Mesendoderm (in vitro differentiated cells): ENCODE data around the gene HIF3A.

Experiments
- DNase-seq: peaks from one replicate; pipeline ENCODE4 v3.0.0; 2013
- H2AK5ac ChIP-seq: 2 replicates; pipeline ENCODE4 v1.6.1; 2013; ENCODE audit warnings: low read length, inconsistent platforms
- H2BK120ac ChIP-seq: 2 replicates; pipeline ENCODE4 v1.6.1; 2013; ENCODE audit warnings: low read depth, mild to moderate bottlenecking, low read length, moderate library complexity, mixed read lengths
- H2BK15ac ChIP-seq: replicated peaks from 2 replicates; pipeline ENCODE4 v1.6.1; 2013; ENCODE audit warnings: low read depth, mild to moderate bottlenecking, moderate library complexity
- H2BK5ac ChIP-seq: 2 replicates; pipeline ENCODE4 v1.6.1; 2013; ENCODE audit warnings: low read length, inconsistent platforms
- H3K18ac ChIP-seq: 2 replicates; pipeline ENCODE4 v1.6.1; 2013; ENCODE audit warnings: mild to moderate bottlenecking, low read length, mixed read lengths
- H3K23ac ChIP-seq: one replicate; pipeline ENCODE4 v1.6.1; 2013; ENCODE audit warnings: low read length
- H3K27ac ChIP-seq: 2 replicates; pipeline ENCODE4 v1.5.1; 2013; ENCODE audit warnings: low read depth, mild to moderate bottlenecking, inconsistent platforms, low read length, moderate library complexity
- H3K27me3 ChIP-seq: 2 replicates; pipeline ENCODE4 v1.6.1; 2013; ENCODE audit warnings: low read length, control low read depth, mild to moderate bottlenecking, inconsistent platforms; ENCODE audit not compliant: insufficient read depth, poor library complexity
- H3K36me3 ChIP-seq: 2 replicates; pipeline ENCODE4 v1.6.1; 2013; ENCODE audit warnings: low read length, inconsistent platforms; ENCODE audit not compliant: control insufficient read depth, insufficient read depth
- H3K4ac ChIP-seq: one replicate; pipeline ENCODE4 v1.6.1; 2013; ENCODE audit warnings: low read depth, mild to moderate bottlenecking, low read length, moderate library complexity
- H3K4me1 ChIP-seq: 2 replicates; pipeline ENCODE4 v1.6.1; 2013; ENCODE audit warnings: low read depth, low read length, inconsistent platforms; ENCODE audit not compliant: control insufficient read depth
- H3K4me2 ChIP-seq: 2 replicates; pipeline ENCODE4 v1.6.1; 2013; ENCODE audit warnings: low read length
- H3K4me3 ChIP-seq: 2 replicates; pipeline ENCODE4 v1.5.1; 2013; ENCODE audit warnings: mild to moderate bottlenecking, low read length
- H3K56ac ChIP-seq: one replicate; pipeline ENCODE4 v1.6.1; 2013; ENCODE audit warnings: low read length
- H3K79me1 ChIP-seq: 2 replicates; pipeline ENCODE4 v1.6.1; 2013; ENCODE audit warnings: low read length, inconsistent platforms
- H3K79me2 ChIP-seq: 2 replicates; pipeline ENCODE4 v1.6.1; 2013; ENCODE audit warnings: mild to moderate bottlenecking, low read length; ENCODE audit not compliant: control insufficient read depth, insufficient read depth
- H3K9ac ChIP-seq: 2 replicates; pipeline ENCODE4 v1.6.1; 2013; ENCODE audit warnings: low read length, inconsistent platforms
- H4K5ac ChIP-seq: one replicate; pipeline ENCODE4 v1.6.1; 2013; ENCODE audit warnings: low read length
- H4K8ac ChIP-seq: one replicate; pipeline ENCODE4 v1.6.1; 2013; ENCODE audit warnings: low read depth, mild to moderate bottlenecking, control low read depth, low read length, moderate library complexity
- WGBS: extraction: QIAGEN DNeasy Blood & Tissue Kit; methylation state at CpG from one replicate; pipeline ENCODE4 v1.1.7; 2013; ENCODE audit warnings: low lambda C conversion rate, missing lambda C conversion rate; ENCODE audit not compliant: insufficient coverage; ENCODE audit errors: extremely low coverage; 5-methylcytosine and 5-hydroxymethylcytosine counted together

Gene HIF3A

DNA sequence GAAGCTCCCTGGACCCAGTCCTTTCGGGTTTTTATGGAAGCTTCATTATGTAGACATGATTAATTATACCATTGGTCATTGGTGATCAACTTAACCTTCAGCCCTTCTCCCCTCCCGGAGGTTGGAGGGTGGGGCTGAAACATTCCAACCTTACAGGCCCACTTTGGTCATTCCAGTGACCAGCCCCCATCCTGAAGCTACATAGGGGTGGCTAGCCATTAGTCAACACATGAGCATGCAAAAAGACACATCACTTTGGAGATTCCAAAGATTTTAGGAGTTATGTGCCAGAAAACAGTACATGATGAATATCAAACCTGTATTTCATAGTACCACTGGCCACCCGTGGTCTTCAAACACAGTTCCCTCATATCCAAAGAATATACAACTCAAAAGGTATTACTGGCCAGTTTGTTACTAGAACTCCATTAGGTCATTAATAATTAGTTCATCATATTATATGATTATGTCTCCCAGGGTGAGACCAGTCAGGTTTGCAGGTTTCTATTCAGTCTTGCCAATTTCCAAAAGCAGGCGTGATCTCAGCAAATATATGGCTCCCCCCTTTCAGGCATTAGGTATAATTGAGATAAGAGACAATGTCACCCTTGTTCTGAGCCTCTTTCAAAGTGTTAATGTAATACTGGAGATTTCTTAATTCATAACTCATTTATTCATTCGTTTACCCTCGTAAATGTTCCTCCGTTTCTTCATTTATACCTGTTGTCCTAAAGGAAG is 61.2 kb downstream of the HIF3A start:
- H4K5ac ChIP-seq, result no peak overlapping the region
- peaks cover 3% of the 10 kb centered on the region for H3K4me1 ChIP-seq
- H2BK15ac ChIP-seq, result no peak overlapping the region
- H3K56ac ChIP-seq, result no peak overlapping the region
- H3K79me1 ChIP-seq, result peaks cover 16% of the 10 kb centered on the region
- no CpG with 5 or more reads among the region's 7 CpGs for WGBS
- peaks cover 17% of the 10 kb centered on the region for H3K36me3 ChIP-seq
- H2BK120ac ChIP-seq, result no peak overlapping the region
- H3K27ac ChIP-seq, result no peak overlapping the region
- H4K8ac ChIP-seq, result no peak overlapping the region
- peaks cover 15% of the 10 kb centered on the region for H3K79me2 ChIP-seq
- no peak overlapping the region for H2AK5ac ChIP-seq
- no peak overlapping the region for H3K23ac ChIP-seq
- no peak overlapping the region for H3K4me2 ChIP-seq
- H3K18ac ChIP-seq, result no peak overlapping the region
- H3K9ac ChIP-seq, result no peak overlapping the region
- H3K4me3 ChIP-seq, result no peak overlapping the region
- no peak overlapping the region for H2BK5ac ChIP-seq
- H3K4ac ChIP-seq, result no peak overlapping the region
- no peak for DNase-seq
- H3K27me3 ChIP-seq, result no peaks in the 10 kb centered on the region

DNA sequence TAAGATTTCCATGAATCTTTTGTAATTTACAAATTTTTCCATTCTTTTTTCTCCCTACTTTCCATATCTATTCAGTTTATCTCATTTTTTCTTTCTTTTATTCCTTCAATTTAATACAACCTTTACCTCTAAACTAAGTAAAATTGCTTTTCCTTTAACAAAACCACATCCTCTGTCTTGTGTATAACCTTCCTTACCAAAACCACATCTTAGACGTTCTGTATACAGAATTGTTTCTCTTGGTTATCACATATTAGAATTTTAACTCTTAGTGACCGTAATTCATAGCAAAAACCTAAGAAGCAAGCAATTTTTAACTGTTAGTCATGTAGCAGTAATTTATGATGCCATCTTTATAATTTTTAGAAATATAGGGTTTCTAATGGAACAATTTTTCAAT is 65.1 kb downstream of the HIF3A start:
- H2BK15ac ChIP-seq, result no peak overlapping the region
- DNase-seq, result no peak
- no peak overlapping the region for H3K18ac ChIP-seq
- no peak overlapping the region for H3K4me2 ChIP-seq
- H3K4ac ChIP-seq, result no peak overlapping the region
- no peak overlapping the region for H4K5ac ChIP-seq
- no peak overlapping the region for H3K56ac ChIP-seq
- no peak overlapping the region for H2BK5ac ChIP-seq
- no peak overlapping the region for H2AK5ac ChIP-seq
- no peak overlapping the region for H3K27ac ChIP-seq
- peaks cover 19% of the 10 kb centered on the region for H3K79me1 ChIP-seq
- no peaks in the 10 kb centered on the region for H3K27me3 ChIP-seq
- H4K8ac ChIP-seq, result no peak overlapping the region
- peaks cover 5% of the 10 kb centered on the region for H3K36me3 ChIP-seq
- WGBS, result no CpG with 5 or more reads among the region's 2 CpGs
- no peak overlapping the region for H2BK120ac ChIP-seq
- peaks cover 23% of the 10 kb centered on the region for H3K79me2 ChIP-seq
- H3K4me1 ChIP-seq, result peaks cover 3% of the 10 kb centered on the region
- no peak overlapping the region for H3K4me3 ChIP-seq
- H3K23ac ChIP-seq, result no peak overlapping the region
- H3K9ac ChIP-seq, result no peak overlapping the region

DNA sequence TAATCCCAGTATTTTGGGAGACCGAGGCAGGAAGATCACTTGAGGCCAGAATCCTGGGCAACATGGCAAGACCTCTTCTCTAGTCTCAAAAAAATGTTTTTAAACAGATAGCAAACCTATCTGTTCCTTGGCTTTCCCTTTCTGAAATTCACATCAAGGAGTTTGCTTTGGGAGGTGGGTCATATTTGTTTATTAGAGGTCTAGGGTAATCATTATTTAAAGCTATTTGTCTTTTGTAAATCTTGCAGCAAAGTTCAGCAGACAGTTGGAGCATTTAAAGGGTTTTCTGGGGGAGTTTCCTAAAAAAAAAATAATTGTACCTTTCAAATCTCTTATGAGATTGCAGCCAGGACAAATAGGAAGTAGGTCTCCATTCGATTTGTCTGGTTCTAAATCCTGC is 67.5 kb downstream of the HIF3A start:
- H4K5ac ChIP-seq, result no peak overlapping the region
- DNase-seq, result no peak
- no peak overlapping the region for H2AK5ac ChIP-seq
- no peaks in the 10 kb centered on the region for H3K4me1 ChIP-seq
- H4K8ac ChIP-seq, result no peak overlapping the region
- H3K56ac ChIP-seq, result no peak overlapping the region
- H3K27me3 ChIP-seq, result no peaks in the 10 kb centered on the region
- no peak overlapping the region for H2BK15ac ChIP-seq
- H3K79me1 ChIP-seq, result peaks cover 14% of the 10 kb centered on the region
- H2BK5ac ChIP-seq, result no peak overlapping the region
- WGBS, result no CpG with 5 or more reads among the region's 2 CpGs
- no peak overlapping the region for H2BK120ac ChIP-seq
- no peak overlapping the region for H3K23ac ChIP-seq
- H3K27ac ChIP-seq, result no peak overlapping the region
- H3K36me3 ChIP-seq, result peaks cover 2% of the 10 kb centered on the region
- no peak overlapping the region for H3K4ac ChIP-seq
- no peak overlapping the region for H3K18ac ChIP-seq
- no peak overlapping the region for H3K4me2 ChIP-seq
- H3K79me2 ChIP-seq, result peaks cover 18% of the 10 kb centered on the region
- no peak overlapping the region for H3K4me3 ChIP-seq
- H3K9ac ChIP-seq, result no peak overlapping the region

DNA sequence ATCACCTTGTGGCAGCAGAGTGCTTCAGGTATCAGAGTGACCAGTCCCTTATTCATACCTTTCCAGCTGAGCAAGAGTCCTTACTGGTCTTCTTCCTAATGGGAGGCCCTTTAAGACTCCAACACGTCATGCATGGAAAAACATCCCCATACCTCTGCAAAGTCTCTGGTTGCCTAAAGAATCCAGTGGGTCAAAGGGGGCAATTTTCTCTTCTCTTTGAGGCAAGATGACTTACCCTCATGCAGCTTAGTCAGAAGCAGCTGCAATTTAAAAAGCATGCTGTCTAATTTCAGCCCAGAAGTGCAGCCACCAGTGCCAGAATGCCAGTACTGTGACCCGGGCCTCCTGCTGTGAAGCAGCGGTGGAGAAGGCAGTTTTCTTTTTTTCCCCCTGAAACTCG is 68.7 kb downstream of the HIF3A start:
- Histone ChIP-seq H4K8ac (no peak overlapping the region), H3K18ac (no peak overlapping the region), H2BK15ac (no peak overlapping the region), H3K4ac (no peak overlapping the region), H3K56ac (no peak overlapping the region), H3K9ac (no peak overlapping the region), H3K27ac (no peak overlapping the region), H3K23ac (no peak overlapping the region), H2BK5ac (no peak overlapping the region), H3K79me2 (peaks cover 22% of the 10 kb centered on the region), H3K4me1 (no peaks in the 10 kb centered on the region), H3K79me1 (peaks cover 16% of the 10 kb centered on the region), H2AK5ac (no peak overlapping the region), H3K36me3 (peaks cover 2% of the 10 kb centered on the region), H4K5ac (no peak overlapping the region), H3K27me3 (no peaks in the 10 kb centered on the region), H3K4me3 (no peak overlapping the region), H3K4me2 (no peak overlapping the region), H2BK120ac (no peak overlapping the region)
- DNase-seq, result no peak
- no CpG with 5 or more reads among the region's 4 CpGs for WGBS

DNA sequence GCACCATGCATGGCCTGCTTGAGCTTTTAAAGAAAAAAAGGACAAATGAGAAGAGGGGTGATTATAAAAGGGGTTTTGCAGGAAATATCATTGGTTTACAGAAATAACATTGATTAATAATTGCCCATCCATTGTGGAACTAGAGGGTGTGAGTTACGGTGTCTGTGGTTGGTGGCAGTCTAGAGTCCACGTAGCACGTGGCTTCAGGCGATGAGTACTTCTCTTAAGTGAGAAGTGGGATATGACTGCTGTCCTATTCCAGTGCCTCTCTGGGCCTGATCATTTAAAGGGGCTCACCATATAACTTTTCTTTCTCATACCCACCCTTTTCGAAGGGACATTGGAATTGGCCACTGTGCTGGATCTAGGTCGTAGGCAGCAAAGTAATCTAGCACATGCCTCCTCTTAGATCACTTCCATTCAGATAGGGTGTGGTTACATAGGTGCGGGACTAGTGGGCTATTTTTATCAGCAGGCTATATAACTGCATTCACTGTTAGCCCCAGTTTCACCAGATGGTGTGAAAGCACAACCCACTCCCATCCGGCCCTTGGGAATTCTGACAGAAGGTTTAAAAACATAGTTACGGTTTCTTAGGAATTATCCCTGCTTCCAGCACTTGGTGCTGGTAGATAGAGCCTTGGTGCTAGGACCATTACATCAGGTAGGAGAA is 69.9 kb downstream of the HIF3A start:
- Histone ChIP-seq H4K8ac (no peak overlapping the region), H3K79me2 (peaks cover 24% of the 10 kb centered on the region), H3K4me3 (no peak overlapping the region), H3K4me1 (peaks cover 2% of the 10 kb centered on the region), H4K5ac (no peak overlapping the region), H3K36me3 (peaks cover 2% of the 10 kb centered on the region), H3K9ac (no peak overlapping the region), H3K27me3 (no peaks in the 10 kb centered on the region), H3K23ac (no peak overlapping the region), H3K56ac (no peak overlapping the region), H3K18ac (no peak overlapping the region), H2BK15ac (no peak overlapping the region), H2AK5ac (no peak overlapping the region), H2BK120ac (no peak overlapping the region), H3K79me1 (peaks cover 18% of the 10 kb centered on the region), H3K4me2 (no peak overlapping the region), H3K27ac (no peak overlapping the region), H3K4ac (no peak overlapping the region), H2BK5ac (no peak overlapping the region)
- no CpG with 5 or more reads among the region's 9 CpGs for WGBS
- DNase-seq, result no peak
